Activated CD4-positive, alpha-beta T cell treated with anti-CD3 and anti-CD28 coated beads, Interleukin-2, amount 10 ng/mL, durations not matched to agents 7 days and 5 days (primary cell): ENCODE results near the gene UTS2B. TPM values are rescaled to one million over a fixed set of nuclear protein-coding genes. Genes with fewer than 3 reads are reported as not detected.

Experiments used
- CTCF ChIA-PET: fragments of 350-600 bp; sonication (Branson Sonifier 250); formaldehyde crosslinking; loops from one replicate; lab custom pipeline; 2021; ENCODE audit warnings: antibody characterized with exemption; lab: Charles Lee
- POLR2A ChIA-PET: fragments of 350-600 bp; sonication (Branson Sonifier 250); formaldehyde crosslinking; loops from one replicate; lab custom pipeline; 2021; ENCODE audit warnings: antibody characterized with exemption; lab: Charles Lee
- DNase-seq: peaks from one replicate; pipeline ENCODE4 v3.0.0-alpha.2; 2020
- H3K27ac Mint-ChIP-seq: one replicate; pipeline ENCODE4 v1.8.0; 2021; ENCODE audit warnings: mild to moderate bottlenecking, moderate library complexity, mixed read lengths
- H3K27me3 Mint-ChIP-seq: one replicate; pipeline ENCODE4 v1.8.0; 2021; ENCODE audit warnings: mixed read lengths
- H3K36me3 Mint-ChIP-seq: one replicate; pipeline ENCODE4 v1.8.0; 2021; ENCODE audit warnings: low read depth, mixed read lengths
- H3K4me1 Mint-ChIP-seq: one replicate; pipeline ENCODE4 v1.8.0; 2021; ENCODE audit warnings: mixed read lengths
- H3K4me3 Mint-ChIP-seq: one replicate; pipeline ENCODE4 v1.8.0; 2021; ENCODE audit warnings: mild to moderate bottlenecking, moderate library complexity, mixed read lengths
- H3K9me3 Mint-ChIP-seq: one replicate; pipeline ENCODE4 v1.8.0; 2021; ENCODE audit warnings: mixed read lengths
- total RNA-seq, 2 experiments: library from RNA; stranded (reverse); gene quantifications; one replicate each; pipeline ENCODE4 v1.2.3, GENCODE V29; 2021

Gene UTS2B
- total RNA-seq, 2 experiments from 2014 or later, result 0.20 TPM; not detected in 1

- Mint-ChIP-seq H3K27ac (no peak overlapping the region), H3K4me3 (no peak overlapping the region), H3K27me3 (no peaks in the 10 kb centered on the region), H3K4me1 (peaks cover 23% of the 10 kb centered on the region), H3K9me3 (no peaks in the 10 kb centered on the region), H3K36me3 (peaks cover 16% of the 10 kb centered on the region)
- ChIA-PET POLR2A (no interaction called here), CTCF (no interaction called here)
- no peak for DNase-seq
Measured at GRCh38 chr3:191362037-191362436, 31.7 kb upstream of the UTS2B start.

DNA sequence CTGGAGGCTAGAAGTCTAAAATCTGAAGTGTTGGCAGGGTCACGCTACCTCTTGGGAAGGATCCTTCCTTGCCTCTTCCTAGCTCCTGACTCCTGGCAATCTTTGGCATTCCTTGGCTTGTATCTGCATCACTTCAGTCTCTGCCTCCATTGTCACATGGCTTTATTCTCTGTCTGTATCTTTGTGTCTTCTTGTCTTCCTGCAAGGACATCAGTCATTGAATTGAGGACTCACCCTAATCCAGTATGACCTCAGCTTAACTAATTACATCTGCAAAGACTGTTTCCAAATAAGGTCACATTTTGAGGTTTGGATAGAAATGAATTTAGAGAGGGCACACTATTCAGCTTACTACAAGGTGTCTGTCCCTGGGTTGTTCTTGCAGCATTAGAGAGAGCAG lies 31.1 kb upstream of the UTS2B start:
- ChIA-PET CTCF (no interaction called here), POLR2A (no interaction called here)
- H3K36me3 Mint-ChIP-seq, result peaks cover 16% of the 10 kb centered on the region
- no peak overlapping the region for H3K27ac Mint-ChIP-seq
- no peak for DNase-seq
- no peaks in the 10 kb centered on the region for H3K27me3 Mint-ChIP-seq
- no peak overlapping the region for H3K4me3 Mint-ChIP-seq
- peaks cover 20% of the 10 kb centered on the region for H3K4me1 Mint-ChIP-seq
- H3K9me3 Mint-ChIP-seq, result no peaks in the 10 kb centered on the region

- H3K4me1 Mint-ChIP-seq, result peaks cover 20% of the 10 kb centered on the region
- no peaks in the 10 kb centered on the region for H3K9me3 Mint-ChIP-seq
- no peak overlapping the region for H3K4me3 Mint-ChIP-seq
- ChIA-PET POLR2A (no interaction called here), CTCF (interaction anchor here (1.0 kb wide), 1 partner anchor 46 kb away, joined by 3 read pairs; no protein-coding TSS in a partner anchor)
- H3K27ac Mint-ChIP-seq, result no peak overlapping the region
- no peak for DNase-seq
- H3K27me3 Mint-ChIP-seq, result no peaks in the 10 kb centered on the region
- H3K36me3 Mint-ChIP-seq, result peaks cover 16% of the 10 kb centered on the region
Measured at GRCh38 chr3:191360620-191361019, 30.3 kb upstream of the UTS2B start.

DNA sequence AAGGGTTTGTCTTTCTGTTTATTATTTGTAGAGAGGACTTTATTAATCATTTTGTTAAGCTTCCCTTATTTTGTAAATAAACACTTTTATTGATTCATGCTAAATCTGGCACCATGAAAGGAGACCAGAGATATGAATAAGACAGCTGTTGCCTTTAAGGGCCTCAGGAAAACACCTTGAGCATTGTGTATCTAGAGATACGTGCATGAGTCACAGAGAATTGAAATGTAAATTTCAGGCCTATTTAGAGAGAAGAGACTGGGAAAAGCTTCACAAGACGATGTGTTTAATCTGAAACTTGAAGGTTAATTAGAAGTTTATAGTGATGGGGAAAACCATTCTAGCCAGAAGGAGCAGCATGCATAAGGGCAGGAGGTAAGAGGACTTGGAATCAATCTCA lies 28.6 kb upstream of the UTS2B start:
- Mint-ChIP-seq H3K9me3 (no peaks in the 10 kb centered on the region), H3K36me3 (peaks cover 14% of the 10 kb centered on the region), H3K27me3 (no peaks in the 10 kb centered on the region), H3K27ac (no peak overlapping the region), H3K4me1 (peaks cover 20% of the 10 kb centered on the region), H3K4me3 (no peak overlapping the region)
- CTCF ChIA-PET, result no interaction called here
- no peak for DNase-seq
- POLR2A ChIA-PET, result no interaction called here

- POLR2A ChIA-PET, result no interaction called here
- Mint-ChIP-seq H3K9me3 (no peaks in the 10 kb centered on the region), H3K27ac (no peak overlapping the region), H3K36me3 (peaks cover 13% of the 10 kb centered on the region), H3K4me1 (peaks cover 20% of the 10 kb centered on the region), H3K4me3 (no peak overlapping the region), H3K27me3 (no peaks in the 10 kb centered on the region)
- CTCF ChIA-PET, result no interaction called here
- no peak for DNase-seq
Measured at GRCh38 chr3:191357909-191358308, 27.6 kb upstream of the UTS2B start.

- H3K27me3 Mint-ChIP-seq, result no peaks in the 10 kb centered on the region
- H3K9me3 Mint-ChIP-seq, result no peaks in the 10 kb centered on the region
- no peak for DNase-seq
- peaks cover 13% of the 10 kb centered on the region for H3K36me3 Mint-ChIP-seq
- CTCF ChIA-PET, result no interaction called here
- no peak overlapping the region for H3K27ac Mint-ChIP-seq
- POLR2A ChIA-PET, result no interaction called here
- peaks cover 20% of the 10 kb centered on the region for H3K4me1 Mint-ChIP-seq
- no peak overlapping the region for H3K4me3 Mint-ChIP-seq
Measured at GRCh38 chr3:191356631-191357439, 26.5 kb upstream of the UTS2B start.

- no peaks in the 10 kb centered on the region for H3K9me3 Mint-ChIP-seq
- no peak for DNase-seq
- no peak overlapping the region for H3K4me3 Mint-ChIP-seq
- ChIA-PET POLR2A (no interaction called here), CTCF (no interaction called here)
- no peak overlapping the region for H3K27ac Mint-ChIP-seq
- no peaks in the 10 kb centered on the region for H3K27me3 Mint-ChIP-seq
- peaks cover 20% of the 10 kb centered on the region for H3K4me1 Mint-ChIP-seq
- peaks cover 8% of the 10 kb centered on the region for H3K36me3 Mint-ChIP-seq
Measured at GRCh38 chr3:191355406-191355805, 25.1 kb upstream of the UTS2B start.

GRCh38 chr3:191353022-191353777 lies 22.9 kb upstream of the UTS2B start:
- Mint-ChIP-seq H3K27ac (no peak overlapping the region), H3K4me1 (peaks cover 6% of the 10 kb centered on the region), H3K36me3 (no peaks in the 10 kb centered on the region), H3K27me3 (no peaks in the 10 kb centered on the region), H3K9me3 (no peaks in the 10 kb centered on the region), H3K4me3 (no peak overlapping the region)
- POLR2A ChIA-PET, result no interaction called here
- CTCF ChIA-PET, result interaction anchor here (0.7 kb wide), 1 partner anchor 17 kb away, joined by 3 read pairs; no protein-coding TSS in a partner anchor
- no peak for DNase-seq

DNA sequence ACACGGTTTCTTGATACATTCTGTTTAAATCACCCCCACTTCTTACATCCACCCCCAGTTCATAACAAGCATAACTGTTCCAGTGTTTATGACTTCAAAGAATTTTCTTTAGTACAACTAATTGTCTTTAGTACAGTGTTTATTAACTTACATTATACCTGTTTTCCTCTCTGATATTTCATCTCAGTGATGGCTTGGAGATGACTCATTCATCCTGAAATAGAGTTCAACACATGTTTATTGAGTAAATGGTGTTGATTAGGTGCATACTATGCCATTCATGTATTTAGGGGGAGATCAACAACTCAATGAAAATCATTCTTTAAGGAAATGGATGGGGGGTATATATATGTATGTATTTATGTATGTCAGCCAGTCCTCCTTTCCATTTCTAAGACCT lies 21.7 kb upstream of the UTS2B start:
- Mint-ChIP-seq H3K9me3 (no peaks in the 10 kb centered on the region), H3K27ac (no peak overlapping the region), H3K4me1 (peaks cover 1% of the 10 kb centered on the region), H3K36me3 (no peaks in the 10 kb centered on the region), H3K27me3 (no peaks in the 10 kb centered on the region), H3K4me3 (no peak overlapping the region)
- CTCF ChIA-PET, result no interaction called here
- DNase-seq, result no peak
- POLR2A ChIA-PET, result no interaction called here

DNA sequence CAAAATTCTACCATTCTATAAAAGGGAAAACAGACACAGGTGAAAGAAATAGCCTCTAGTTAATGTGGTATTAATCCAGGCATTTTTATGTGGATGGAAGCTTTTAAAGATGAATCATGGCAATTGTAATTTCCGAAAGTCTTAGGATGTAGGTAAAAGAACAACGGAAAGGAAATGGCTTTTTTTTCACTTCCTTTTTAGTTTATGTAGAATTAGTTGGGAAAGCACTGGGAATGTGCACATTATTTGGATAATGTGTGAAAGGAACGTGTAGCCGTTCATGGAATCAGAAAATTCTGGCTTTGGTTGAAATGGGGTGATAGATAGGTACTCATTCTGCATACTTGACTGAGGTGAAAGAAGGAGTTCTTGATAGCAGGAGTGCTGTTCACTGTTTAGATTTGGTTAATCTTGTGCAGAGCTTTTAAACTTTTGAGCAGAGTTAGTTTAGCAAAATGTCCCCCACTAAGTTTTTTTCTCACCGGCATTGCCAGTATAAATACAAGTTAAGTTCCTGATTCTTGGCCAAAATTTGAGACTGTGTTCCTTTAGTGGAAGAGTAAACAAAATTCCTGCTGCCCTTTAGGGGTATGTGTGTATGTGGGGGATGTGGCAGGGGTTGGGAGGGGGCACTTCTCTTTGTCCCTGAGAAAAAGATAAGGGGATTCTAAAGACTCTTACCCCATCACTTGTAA lies 20.2 kb upstream of the UTS2B start:
- no peaks in the 10 kb centered on the region for H3K36me3 Mint-ChIP-seq
- ChIA-PET POLR2A (no interaction called here), CTCF (no interaction called here)
- no peak for DNase-seq
- H3K27me3 Mint-ChIP-seq, result no peaks in the 10 kb centered on the region
- no peaks in the 10 kb centered on the region for H3K9me3 Mint-ChIP-seq
- H3K4me1 Mint-ChIP-seq, result no peaks in the 10 kb centered on the region
- no peak overlapping the region for H3K4me3 Mint-ChIP-seq
- H3K27ac Mint-ChIP-seq, result no peak overlapping the region

- H3K36me3 Mint-ChIP-seq, result no peaks in the 10 kb centered on the region
- H3K27me3 Mint-ChIP-seq, result no peaks in the 10 kb centered on the region
- no peaks in the 10 kb centered on the region for H3K9me3 Mint-ChIP-seq
- DNase-seq, result no peak
- ChIA-PET POLR2A (no interaction called here), CTCF (no interaction called here)
- no peak overlapping the region for H3K27ac Mint-ChIP-seq
- H3K4me3 Mint-ChIP-seq, result no peak overlapping the region
- peaks cover 3% of the 10 kb centered on the region for H3K4me1 Mint-ChIP-seq
Measured at GRCh38 chr3:191348098-191348497, 17.8 kb upstream of the UTS2B start.

- DNase-seq, result no peak
- Mint-ChIP-seq H3K36me3 (no peaks in the 10 kb centered on the region), H3K27me3 (no peaks in the 10 kb centered on the region), H3K27ac (no peak overlapping the region), H3K9me3 (no peaks in the 10 kb centered on the region), H3K4me3 (no peak overlapping the region), H3K4me1 (peaks cover 3% of the 10 kb centered on the region)
- POLR2A ChIA-PET, result no interaction called here
- CTCF ChIA-PET, result no interaction called here
Measured at GRCh38 chr3:191347228-191347627, 16.9 kb upstream of the UTS2B start.

DNA sequence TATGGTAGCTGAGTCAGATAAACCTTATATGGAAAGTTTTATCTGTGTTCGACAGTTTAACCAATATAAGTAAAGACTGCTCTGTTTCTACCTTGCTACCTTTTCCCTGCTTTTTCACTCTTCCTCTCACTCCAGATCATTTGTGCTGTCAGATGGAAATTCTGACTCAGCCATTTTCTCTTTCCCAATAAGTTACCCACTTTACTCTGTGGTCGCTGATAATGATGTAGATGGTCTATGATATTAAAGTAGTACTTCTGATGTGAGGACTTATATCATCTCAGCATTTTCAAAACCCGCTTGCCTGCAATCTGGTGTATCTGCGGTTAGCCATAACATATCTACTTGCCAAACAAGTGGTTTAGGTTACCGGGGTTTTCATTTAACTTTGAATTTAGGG lies 15.0 kb upstream of the UTS2B start:
- ChIA-PET CTCF (no interaction called here), POLR2A (no interaction called here)
- no peak for DNase-seq
- H3K9me3 Mint-ChIP-seq, result no peaks in the 10 kb centered on the region
- no peaks in the 10 kb centered on the region for H3K27me3 Mint-ChIP-seq
- no peak overlapping the region for H3K4me3 Mint-ChIP-seq
- H3K4me1 Mint-ChIP-seq, result peaks cover 3% of the 10 kb centered on the region
- no peak overlapping the region for H3K27ac Mint-ChIP-seq
- H3K36me3 Mint-ChIP-seq, result no peaks in the 10 kb centered on the region
